ENCODE measurements around the gene RACK1. TPM values are rescaled to one million over a fixed set of nuclear protein-coding genes. Genes with fewer than 3 reads are reported as not detected.

Gene RACK1
- total RNA-seq, 4 donors from 2014 or later = 1,597 to 2,011 (median 1,911) TPM

GRCh38 chr5:181242031-181242451 is 1.7 kb downstream of the RACK1 start:
- TF ChIP-seq CTCF (IDR thresholded peaks at IDR 0.05; ENCODE audit: low read depth) = no peak

GRCh38 chr5:181241393-181241975 is 2.2 kb downstream of the RACK1 start:
- TF ChIP-seq CTCF (IDR thresholded peaks at IDR 0.05; ENCODE audit: low read depth) = no peak

GRCh38 chr5:181239062-181239663 is 4.5 kb downstream of the RACK1 start:
- TF ChIP-seq CTCF (IDR thresholded peaks at IDR 0.05; ENCODE audit: low read depth) = no peak

- no peak for TF ChIP-seq CTCF (IDR thresholded peaks at IDR 0.05; ENCODE audit: low read depth)
These were observed 5.8 kb downstream of the RACK1 start for GRCh38 chr5:181237729-181238385.

- no peak for TF ChIP-seq CTCF (IDR thresholded peaks at IDR 0.05; ENCODE audit: low read depth)
These were observed 6.6 kb downstream of the RACK1 start for GRCh38 chr5:181236954-181237641.

- no peak for TF ChIP-seq CTCF (IDR thresholded peaks at IDR 0.05; ENCODE audit: low read depth)
These were observed 7.2 kb downstream of the RACK1 start for GRCh38 chr5:181236471-181236870.
